OCI-LY7 (cell line): Measurements from ENCODE around the gene RHBG. TPM values are rescaled to one million over a fixed set of nuclear protein-coding genes. Genes with fewer than 3 reads are reported as not detected.

Source experiments
- BruUV-seq: library from RNA; stranded (reverse); fragments of 400-500 nt; replicated peaks from 2 replicates; lab custom pipeline; 2021; lab: Mats Ljungman, UMichigan
- CTCF ChIA-PET: fragments of 300-600 bp; sonication (Branson Sonifier 250); formaldehyde crosslinking; loops from one replicate; lab custom pipeline; 2022; ENCODE audit warnings: antibody characterized with exemption; ENCODE audit not compliant: unreplicated experiment; lab: Charles Lee
- POLR2A ChIA-PET: fragments of 300-600 bp; sonication (Branson Sonifier 250); formaldehyde crosslinking; loops from one replicate; lab custom pipeline; 2022; ENCODE audit warnings: antibody characterized with exemption; lab: Charles Lee
- DNase-seq: peaks from one replicate; pipeline ENCODE4 v3.0.0-alpha.2; 2015; ENCODE audit warnings: low spot score
- H2AFZ ChIP-seq: fragments of 200-600 bp; sonication (generic), shearing (Covaris generic); 2 replicates; pipeline ENCODE4 v1.6.1; 2014; ENCODE audit warnings: mild to moderate bottlenecking, antibody characterized with exemption, low read length, moderate library complexity
- H3K27ac ChIP-seq: fragments of 200-600 bp; sonication (generic); 2 replicates; pipeline ENCODE4 v1.5.1; 2014; ENCODE audit warnings: mixed run types, low read depth, mild to moderate bottlenecking, moderate library complexity, low read length, inconsistent platforms; ENCODE audit not compliant: poor library complexity, severe bottlenecking
- H3K36me3 ChIP-seq: fragments of 200-600 bp; sonication (generic); 2 replicates; pipeline ENCODE4 v1.6.1; 2014; ENCODE audit warnings: mild to moderate bottlenecking, antibody characterized with exemption, low read length, moderate library complexity, mixed read lengths; ENCODE audit not compliant: insufficient read depth
- H3K4me1 ChIP-seq: fragments of 200-600 bp; sonication (generic); 2 replicates; pipeline ENCODE4 v1.5.1; 2014; ENCODE audit warnings: mild to moderate bottlenecking, low read length; ENCODE audit not compliant: insufficient read depth, poor library complexity, severe bottlenecking
- H3K4me2 ChIP-seq: fragments of 200-600 bp; sonication (generic); 2 replicates; pipeline ENCODE4 v1.6.1; 2014; ENCODE audit warnings: mild to moderate bottlenecking, low read length
- H3K4me3 ChIP-seq: fragments of 200-600 bp; sonication (generic); 2 replicates; pipeline ENCODE4 v1.5.1; 2014; ENCODE audit warnings: mild to moderate bottlenecking, low read depth, low read length; ENCODE audit not compliant: poor library complexity, severe bottlenecking
- H3K79me2 ChIP-seq: fragments of 200-600 bp; sonication (generic); 2 replicates; pipeline ENCODE4 v1.6.1; 2016; ENCODE audit warnings: low read depth, mild to moderate bottlenecking, low read length, moderate library complexity, mixed read lengths; ENCODE audit not compliant: insufficient read depth
- H3K9me2 ChIP-seq: fragments of 200-600 bp; sonication (generic); 2 replicates; pipeline ENCODE4 v1.6.1; 2016; ENCODE audit warnings: mild to moderate bottlenecking, low read length, mixed read lengths; ENCODE audit not compliant: insufficient read depth
- H3K9me3 ChIP-seq: fragments of 200-600 bp; sonication (generic); 2 replicates; pipeline ENCODE4 v1.6.1; 2014; ENCODE audit warnings: mild to moderate bottlenecking, mixed run types, low read length, mixed read lengths
- H4K20me1 ChIP-seq: fragments of 200-600 bp; sonication (generic); 2 replicates; pipeline ENCODE4 v1.6.1; 2014; ENCODE audit warnings: mild to moderate bottlenecking, antibody characterized with exemption, low read length, moderate library complexity, mixed read lengths; ENCODE audit not compliant: insufficient read depth
- EZH2phosphoT487 ChIP-seq: fragments of 200-600 bp; sonication (generic); IDR thresholded peaks from 2 replicates; pipeline ENCODE4 v1.6.1; 2018; ENCODE audit warnings: low read depth, borderline replicate concordance, mild to moderate bottlenecking, mixed run types, antibody characterized with exemption, low read length, moderate library complexity, mixed read lengths
- intact Hi-C: fragments of 100-400 bp; cut with micrococcal nuclease; formaldehyde crosslinking; loops from one replicate; pipeline ENCODE4 v1.10.0; 2022; ENCODE audit not compliant: unreplicated experiment
- total RNA-seq, 2 experiments: library from RNA; depleted of rRNA in 1 of 2; stranded (reverse); fragments of >200 nt in 1 of 2; shearing (Covaris generic) in 1 of 2; gene quantifications; 2 replicates each; pipeline ENCODE4 v1.2.3, GENCODE V29; 2014 to 2022
- TF ChIP-seq, protein P1 (sequence below): fragments of 200-600 bp; sonication (generic); conservative IDR thresholded peaks from 2 replicates; pipeline ENCODE4 v1.5.1; 2014; ENCODE audit warnings: mild to moderate bottlenecking, antibody characterized with exemption, low read length, moderate library complexity, mixed read lengths

RHBG gene
- total RNA-seq, 2 experiments from 2014 or later, result not detected

DNA sequence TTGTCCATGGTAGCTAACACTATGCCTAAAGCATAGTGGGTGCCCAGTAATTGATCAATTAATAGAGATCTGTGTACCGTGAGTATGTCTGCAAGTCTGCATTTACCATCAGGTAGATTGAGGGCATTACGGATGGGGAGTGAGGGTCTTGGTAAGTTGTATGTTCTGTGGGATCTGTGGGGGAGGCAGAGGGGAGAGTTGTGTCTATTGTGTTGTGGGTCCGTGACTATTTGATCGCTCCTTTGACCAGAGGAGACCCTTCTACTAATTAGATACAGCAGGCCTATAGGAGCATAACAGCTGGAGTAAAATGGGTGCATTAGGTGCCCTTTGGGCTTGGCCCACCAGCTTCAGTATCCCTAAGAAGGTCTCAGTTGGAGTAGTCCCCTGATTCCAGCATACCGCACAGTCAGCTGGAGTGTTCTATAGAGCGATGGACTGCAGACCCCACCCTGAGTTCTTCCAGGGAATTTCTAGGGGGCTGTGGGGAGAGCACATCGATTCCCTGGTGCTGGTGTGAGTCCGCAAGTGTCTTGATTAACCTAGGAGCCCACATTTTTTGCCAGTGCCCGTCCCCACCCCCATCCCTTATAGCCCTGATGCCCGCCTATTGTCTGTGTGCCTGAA, 55.9 kb downstream of the RHBG start:
- Histone ChIP-seq H2AFZ (no peak overlapping the region), H3K4me3 (no peak overlapping the region), H3K9me3 (no peaks in the 10 kb centered on the region), H3K79me2 (no peaks in the 10 kb centered on the region), H4K20me1 (no peaks in the 10 kb centered on the region), H3K36me3 (no peaks in the 10 kb centered on the region), H3K4me1 (peaks cover 16% of the 10 kb centered on the region), H3K9me2 (no peaks in the 10 kb centered on the region), H3K27ac (no peak overlapping the region), H3K4me2 (no peak overlapping the region)
- POLR2A ChIA-PET, result interaction anchor here (0.5 to 0.6 kb wide), 2 partner anchors 271 to 334 kb away, joined by 3 read pairs; no protein-coding TSS in a partner anchor
- intact Hi-C loops, result no loop called here
- no peak for TF ChIP-seq EZH2phosphoT487
- TF ChIP-seq, protein P1, sequence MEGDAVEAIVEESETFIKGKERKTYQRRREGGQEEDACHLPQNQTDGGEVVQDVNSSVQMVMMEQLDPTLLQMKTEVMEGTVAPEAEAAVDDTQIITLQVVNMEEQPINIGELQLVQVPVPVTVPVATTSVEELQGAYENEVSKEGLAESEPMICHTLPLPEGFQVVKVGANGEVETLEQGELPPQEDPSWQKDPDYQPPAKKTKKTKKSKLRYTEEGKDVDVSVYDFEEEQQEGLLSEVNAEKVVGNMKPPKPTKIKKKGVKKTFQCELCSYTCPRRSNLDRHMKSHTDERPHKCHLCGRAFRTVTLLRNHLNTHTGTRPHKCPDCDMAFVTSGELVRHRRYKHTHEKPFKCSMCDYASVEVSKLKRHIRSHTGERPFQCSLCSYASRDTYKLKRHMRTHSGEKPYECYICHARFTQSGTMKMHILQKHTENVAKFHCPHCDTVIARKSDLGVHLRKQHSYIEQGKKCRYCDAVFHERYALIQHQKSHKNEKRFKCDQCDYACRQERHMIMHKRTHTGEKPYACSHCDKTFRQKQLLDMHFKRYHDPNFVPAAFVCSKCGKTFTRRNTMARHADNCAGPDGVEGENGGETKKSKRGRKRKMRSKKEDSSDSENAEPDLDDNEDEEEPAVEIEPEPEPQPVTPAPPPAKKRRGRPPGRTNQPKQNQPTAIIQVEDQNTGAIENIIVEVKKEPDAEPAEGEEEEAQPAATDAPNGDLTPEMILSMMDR, result no peak
- no TSS peak for BruUV-seq
- DNase-seq, result no peak
- CTCF ChIA-PET, result no interaction called here

DNA sequence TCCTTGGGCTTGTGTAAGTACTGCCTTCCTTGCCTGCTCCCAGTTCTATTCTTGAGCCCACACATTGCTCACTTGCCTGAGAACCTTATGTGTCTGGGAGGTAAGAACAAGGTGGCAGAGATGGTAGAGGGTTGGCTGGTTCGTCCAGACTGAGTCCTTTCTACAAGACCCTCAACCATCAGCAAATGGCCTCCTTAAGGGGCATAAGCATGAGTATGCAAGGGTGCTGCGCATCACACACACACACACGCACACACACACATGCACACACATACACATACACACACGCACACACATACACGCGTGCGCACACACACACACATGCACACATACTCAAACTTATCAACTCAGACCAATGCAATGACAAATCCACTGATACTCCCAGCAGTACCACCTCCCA, 56.9 kb downstream of the RHBG start:
- CTCF ChIA-PET, result interaction anchor here (0.6 kb wide), 1 partner anchor 20 kb away, joined by 3 read pairs; no protein-coding TSS in a partner anchor
- intact Hi-C loops, result no loop called here

DNA sequence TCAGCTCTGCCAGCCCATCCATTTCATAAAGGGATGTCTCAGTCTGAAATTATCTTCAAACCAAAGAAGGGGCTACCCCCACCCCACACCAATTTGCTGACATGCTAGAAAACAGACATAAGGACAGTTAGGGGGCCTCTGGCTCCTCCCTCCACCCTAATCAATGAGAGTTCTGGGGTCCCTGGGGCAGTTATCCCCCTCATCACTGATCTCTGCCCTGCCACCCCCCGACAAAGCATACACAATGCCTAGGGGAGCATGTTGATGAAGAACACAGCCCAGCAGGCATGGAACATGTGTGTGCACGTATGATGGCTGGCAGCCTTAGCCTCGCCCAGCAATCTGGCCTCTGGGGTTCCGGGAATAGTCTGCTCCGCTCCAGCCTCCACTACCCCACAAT, 58.9 kb downstream of the RHBG start:
- no peak overlapping the region for H3K4me2 ChIP-seq
- no peaks in the 10 kb centered on the region for H3K4me1 ChIP-seq
- no peaks in the 10 kb centered on the region for H3K9me3 ChIP-seq
- ChIA-PET POLR2A (no interaction called here), CTCF (no interaction called here)
- no TSS peak for BruUV-seq
- H3K9me2 ChIP-seq, result no peaks in the 10 kb centered on the region
- no peak overlapping the region for H3K27ac ChIP-seq
- DNase-seq, result no peak
- H2AFZ ChIP-seq, result no peak overlapping the region
- TF ChIP-seq EZH2phosphoT487, result no peak
- TF ChIP-seq, protein P1, result no peak
- H3K79me2 ChIP-seq, result no peaks in the 10 kb centered on the region
- intact Hi-C loops, result no loop called here
- H3K4me3 ChIP-seq, result no peak overlapping the region
- no peaks in the 10 kb centered on the region for H3K36me3 ChIP-seq
- no peaks in the 10 kb centered on the region for H4K20me1 ChIP-seq

More for the DNA sequence above, 56.9 kb downstream of the RHBG start:
- Histone ChIP-seq H3K4me2 (no peak overlapping the region), H3K79me2 (no peaks in the 10 kb centered on the region), H2AFZ (no peak overlapping the region), H3K4me3 (no peak overlapping the region), H3K27ac (no peak overlapping the region), H3K4me1 (peaks cover 10% of the 10 kb centered on the region), H3K9me2 (no peaks in the 10 kb centered on the region), H4K20me1 (no peaks in the 10 kb centered on the region), H3K9me3 (no peaks in the 10 kb centered on the region), H3K36me3 (no peaks in the 10 kb centered on the region)
- POLR2A ChIA-PET, result interaction anchor here (0.5 kb wide), 1 partner anchor 31 kb away, joined by 3 read pairs; no protein-coding TSS in a partner anchor
- no peak for DNase-seq
- BruUV-seq, result no TSS peak
- TF ChIP-seq, protein P1, result no peak
- TF ChIP-seq EZH2phosphoT487, result no peak
